Right cardiac atrium (tissue), 5 donors: ENCODE measurements around the gene COL5A1. TPM values are rescaled to one million over a fixed set of nuclear protein-coding genes. Genes with fewer than 3 reads are reported as not detected.

Experiments used
- ATAC-seq, 2 donors: fragments of 200-7000 bp; cut with Tn5 transposase; one replicate each; pipeline versions ENCODE4 v1.8.0 to v1.9.1; 2020; ENCODE audit warnings: moderate library complexity in 2 of 2, mild to moderate bottlenecking in 1 of 2
- DNase-seq, 3 donors: peaks; one replicate each; pipeline ENCODE4 v3.0.0-alpha.2; 2020
- H3K27ac ChIP-seq: one replicate; pipeline ENCODE4 v1.5.1; 2013; ENCODE audit warnings: mild to moderate bottlenecking, low read length, control low read depth, moderate library complexity
- H3K27me3 ChIP-seq: one replicate; pipeline ENCODE4 v1.6.1; 2013; ENCODE audit not compliant: control insufficient read depth, insufficient read depth
- H3K4me1 ChIP-seq: one replicate; pipeline ENCODE4 v1.6.1; 2013; ENCODE audit warnings: low read length; ENCODE audit not compliant: control insufficient read depth, insufficient read depth
- H3K4me3 ChIP-seq: one replicate; pipeline ENCODE4 v1.5.1; 2013; ENCODE audit warnings: low read length, control low read depth
- H3K9me3 ChIP-seq: one replicate; pipeline ENCODE4 v1.6.1; 2013; ENCODE audit warnings: low read length; ENCODE audit not compliant: control insufficient read depth
- WGBS: extraction: QIAGEN DNeasy Blood & Tissue Kit; methylation state at CpG from one replicate; pipeline ENCODE4 v1.1.7; 2013; 5-methylcytosine and 5-hydroxymethylcytosine counted together
- intact Hi-C, 4 donors: fragments of 100-400 bp; cut with DNase I; formaldehyde crosslinking; loops; one replicate each; pipeline versions ENCODE4 v1.11.0 to v1.14.0; 2022 to 2023
- polyA plus RNA-seq: library from polyadenylated mRNA; stranded (reverse); fragments of 200-250 nt; gene quantifications from one replicate; pipeline ENCODE4 v1.2.3, GENCODE V29; 2013
- total RNA-seq, 4 donors: library from RNA; stranded (reverse); fragmentation: NEBNext Ultra II Directional; extraction: Animal tissue kit (Norgen Biotek cat#: 25700); gene quantifications; one replicate each; pipeline ENCODE4 v1.2.1, GENCODE V29; 2021
- donor health status: healthy with polysubstance abuse.
- donor health status: DM: no; HTN: yes; CAD: no.
- donor health status: DM: no; HTN: no; CAD: no.
- donor health status: DM: no; HTN: yes; CAD: no; lungs with severe emphysema.
- donor health status: DM: yes; HTN: yes; CAD: no.

Gene COL5A1
- total and polyA plus RNA-seq, 5 donors = 15.4 to 35.8 (median 22.7) TPM

GRCh38 chr9:134598884-134599245 lies 42.7 kb upstream of the COL5A1 start:
- no peak overlapping the region for H3K4me3 ChIP-seq
- no peak for DNase-seq
- no peaks in the 10 kb centered on the region for H3K27me3 ChIP-seq
- peak; percentile 5 to 17 for ATAC-seq
- no peaks in the 10 kb centered on the region for H3K4me1 ChIP-seq
- no peaks in the 10 kb centered on the region for H3K9me3 ChIP-seq
- H3K27ac ChIP-seq = peak overlapping the region; percentile 5
- intact Hi-C loops = no loop called here
- WGBS = 54% methylated on average over 11 of the region's 11 CpGs

- H3K27me3 ChIP-seq = no peaks in the 10 kb centered on the region
- DNase-seq = no peak
- intact Hi-C loops = no loop called here
- no peaks in the 10 kb centered on the region for H3K9me3 ChIP-seq
- WGBS = 89% methylated on average over 6 of the region's 6 CpGs
- no peak overlapping the region for H3K4me3 ChIP-seq
- H3K27ac ChIP-seq = no peak overlapping the region
- no peak for ATAC-seq
- H3K4me1 ChIP-seq = no peaks in the 10 kb centered on the region
Observed at GRCh38 chr9:134600371-134600770, 41.2 kb upstream of the COL5A1 start.

- Histone ChIP-seq H3K4me1 (no peaks in the 10 kb centered on the region), H3K9me3 (no peaks in the 10 kb centered on the region), H3K27me3 (no peaks in the 10 kb centered on the region), H3K27ac (no peak overlapping the region), H3K4me3 (no peak overlapping the region)
- 95% methylated on average over 10 of the region's 10 CpGs for WGBS
- intact Hi-C loops = no loop called here
- ATAC-seq (no peak), DNase-seq (peak in 2 of 3 donors; percentile 13 to 22)
Observed at GRCh38 chr9:134600836-134601638, 40.6 kb upstream of the COL5A1 start.

DNA sequence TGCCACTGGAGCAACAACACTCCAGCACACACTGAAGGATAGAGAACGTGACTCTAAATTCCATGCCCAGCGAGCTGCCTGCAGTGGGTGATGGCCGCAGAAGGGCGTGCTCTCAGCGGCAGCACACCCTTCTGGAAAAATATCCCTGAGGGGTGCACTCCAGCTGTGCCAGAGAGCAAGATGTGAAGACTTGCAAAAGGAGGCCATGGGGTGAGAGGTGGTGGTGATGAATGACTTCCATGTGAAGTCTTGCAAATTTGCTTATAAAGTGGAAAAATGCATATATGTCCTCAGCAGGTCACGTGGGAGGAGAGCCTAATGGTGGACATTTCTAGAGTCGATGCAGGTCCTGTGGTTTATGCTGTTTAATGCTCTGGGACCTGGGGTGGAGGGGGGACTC lies 39.8 kb upstream of the COL5A1 start:
- peak in 1 of 3 donors; percentile 14 for DNase-seq
- Histone ChIP-seq H3K27me3 (no peaks in the 10 kb centered on the region), H3K4me3 (no peak overlapping the region), H3K9me3 (no peaks in the 10 kb centered on the region), H3K4me1 (no peaks in the 10 kb centered on the region), H3K27ac (no peak overlapping the region)
- no peak for ATAC-seq
- 92% methylated on average over 7 of the region's 7 CpGs for WGBS
- intact Hi-C loops = no loop called here

DNA sequence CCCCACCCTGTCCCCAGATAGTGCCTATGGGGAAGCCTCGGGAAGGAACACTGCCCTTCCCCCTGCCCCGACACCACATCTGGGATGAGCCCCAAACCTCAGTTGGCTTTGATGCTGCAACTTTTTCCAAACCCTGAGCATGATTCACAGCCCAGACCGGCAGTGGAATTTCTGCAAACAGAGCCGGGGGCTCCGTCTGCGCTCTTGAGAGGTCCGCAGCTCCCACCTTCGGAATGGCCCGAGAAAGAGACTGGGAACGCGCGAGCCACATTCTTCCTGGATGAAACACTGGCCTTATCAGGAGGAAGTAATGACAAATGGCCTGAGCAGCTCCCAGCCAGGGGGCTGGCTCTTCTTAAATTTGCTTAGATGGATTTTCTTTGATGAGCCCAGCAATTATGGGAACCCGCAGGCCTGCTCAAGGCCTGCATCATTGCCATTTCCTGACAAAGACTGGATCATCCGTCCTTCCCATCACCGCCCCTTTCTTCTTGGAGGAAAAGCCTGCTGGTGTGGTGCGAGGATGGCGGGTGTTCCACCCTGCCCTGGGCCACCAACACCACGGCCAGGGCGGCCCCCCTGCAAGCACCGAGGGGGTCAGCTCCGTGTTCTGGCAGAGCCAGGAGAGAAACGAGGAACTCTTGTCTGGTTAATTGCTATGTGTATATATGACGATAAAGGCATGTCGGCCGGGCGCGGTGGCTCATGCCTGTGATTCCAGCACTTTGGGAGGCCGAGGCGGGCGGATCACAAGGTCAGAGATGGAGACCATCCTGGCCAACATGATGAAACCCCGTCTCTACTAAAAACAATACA lies 38.8 kb upstream of the COL5A1 start:
- Histone ChIP-seq H3K27me3 (no peaks in the 10 kb centered on the region), H3K9me3 (no peaks in the 10 kb centered on the region), H3K27ac (no peak overlapping the region), H3K4me1 (no peaks in the 10 kb centered on the region), H3K4me3 (no peak overlapping the region)
- 43% methylated on average over 31 of the region's 31 CpGs for WGBS
- intact Hi-C loops = no loop called here
- peak; percentile 63 to 78 (median 69) for DNase-seq
- peak; percentile 27 to 81 for ATAC-seq

- peak in 2 of 3 donors; percentile 16 to 31 for DNase-seq
- H3K9me3 ChIP-seq = no peaks in the 10 kb centered on the region
- no peak overlapping the region for H3K27ac ChIP-seq
- intact Hi-C loops = no loop called here
- H3K4me1 ChIP-seq = no peaks in the 10 kb centered on the region
- no peaks in the 10 kb centered on the region for H3K27me3 ChIP-seq
- 94% methylated on average over 12 of the region's 12 CpGs for WGBS
- no peak for ATAC-seq
- H3K4me3 ChIP-seq = no peak overlapping the region
Observed at GRCh38 chr9:134604834-134605233, 36.8 kb upstream of the COL5A1 start.

DNA sequence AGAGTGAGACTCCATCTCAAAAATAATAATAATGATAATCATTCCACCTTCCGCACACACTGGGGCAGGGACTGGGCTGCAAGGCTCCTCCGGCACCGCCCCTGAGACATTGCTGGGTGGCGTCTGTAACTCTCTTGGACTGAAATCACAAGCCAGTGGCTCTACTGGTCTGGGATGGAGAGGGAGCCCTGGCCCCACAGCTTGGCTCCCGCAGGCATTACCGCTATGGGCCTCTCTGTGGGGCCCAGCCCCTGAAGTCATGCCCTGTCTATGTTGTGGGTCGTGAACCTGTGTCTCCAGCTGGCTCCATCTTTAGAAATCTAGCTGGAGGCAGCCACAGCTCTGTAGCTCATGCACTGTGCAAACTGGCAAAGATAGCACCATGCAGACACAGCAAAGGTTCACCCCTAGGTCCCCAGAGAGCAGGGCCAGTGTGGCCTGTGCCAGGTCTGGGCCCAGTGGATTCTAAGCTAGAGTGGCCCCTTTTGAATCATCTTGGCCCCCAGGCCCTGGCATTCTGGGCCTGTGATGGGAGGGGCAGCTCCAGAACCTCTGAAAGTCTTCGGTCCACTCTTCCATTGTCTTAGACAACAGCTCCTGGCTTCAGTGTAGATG lies 36.1 kb upstream of the COL5A1 start:
- Histone ChIP-seq H3K27me3 (no peaks in the 10 kb centered on the region), H3K9me3 (no peaks in the 10 kb centered on the region), H3K4me1 (no peaks in the 10 kb centered on the region), H3K4me3 (no peak overlapping the region), H3K27ac (no peak overlapping the region)
- intact Hi-C loops = no loop called here
- DNase-seq (peak in 2 of 3 donors; percentile 21 to 23), ATAC-seq (no peak)
- whole genome bisulfite sequencing = 95% methylated on average over 8 of the region's 8 CpGs

GRCh38 chr9:134605966-134606357 lies 35.6 kb upstream of the COL5A1 start:
- H3K27ac ChIP-seq = no peak overlapping the region
- WGBS = 86% methylated on average over 5 of the region's 5 CpGs
- ATAC-seq (no peak), DNase-seq (no peak)
- no peaks in the 10 kb centered on the region for H3K27me3 ChIP-seq
- H3K9me3 ChIP-seq = no peaks in the 10 kb centered on the region
- H3K4me1 ChIP-seq = no peaks in the 10 kb centered on the region
- no peak overlapping the region for H3K4me3 ChIP-seq
- intact Hi-C loops = no loop called here

GRCh38 chr9:134606951-134607731 lies 34.5 kb upstream of the COL5A1 start:
- H3K4me1 ChIP-seq = no peaks in the 10 kb centered on the region
- no peaks in the 10 kb centered on the region for H3K9me3 ChIP-seq
- H3K4me3 ChIP-seq = no peak overlapping the region
- H3K27me3 ChIP-seq = no peaks in the 10 kb centered on the region
- DNase-seq (peak in 2 of 3 donors; percentile 38 to 43), ATAC-seq (peak in 1 of 2 donors; percentile 51)
- intact Hi-C loops = no loop called here
- WGBS = 90% methylated on average over 13 of the region's 13 CpGs
- H3K27ac ChIP-seq = no peak overlapping the region

GRCh38 chr9:134607971-134608370 lies 33.6 kb upstream of the COL5A1 start:
- H3K27ac ChIP-seq = no peak overlapping the region
- H3K27me3 ChIP-seq = no peaks in the 10 kb centered on the region
- DNase-seq = no peak
- intact Hi-C loops = no loop called here
- no peak overlapping the region for H3K4me3 ChIP-seq
- no peaks in the 10 kb centered on the region for H3K4me1 ChIP-seq
- 50% methylated on average over 4 of the region's 4 CpGs for WGBS
- ATAC-seq = no peak
- no peaks in the 10 kb centered on the region for H3K9me3 ChIP-seq
